Right lobe of liver (tissue), 4 donors: ENCODE data around the gene LMBRD2.

Experiments
- CTCF ChIP-seq, 4 donors: fragments of 200-600 bp in 3 of 4; fragments of 450-650 bp in 1 of 4; IDR thresholded peaks; one replicate each; pipeline versions ENCODE4 v1.5.1 to v1.8.0; 2016 to 2022; ENCODE audit warnings: antibody characterized with exemption in 4 of 4, mild to moderate bottlenecking in 2 of 4
- POLR2A ChIP-seq: fragments of 450-650 bp; IDR thresholded peaks from one replicate; pipeline ENCODE4 v1.6.1; 2017; ENCODE audit warnings: antibody characterized with exemption, mild to moderate bottlenecking
- donor health status: DM: no; HTN: no; CAD: no.
- donor health status: DM: no; HTN: no; CAD: no.
- donor health status: DM: no; HTN: yes; CAD: no.

GRCh38 chr5:36066540-36067210, 85.0 kb downstream of the LMBRD2 start, which contains the start of gene UGT3A2:
- TF ChIP-seq POLR2A: no peak
- no peak for TF ChIP-seq CTCF (IDR thresholded peaks at IDR 0.05)
